Urothelium cell line (cell line): ENCODE measurements around the gene PI4K2B.
A peak's percentile ranks its signal among the peaks of the same experiment; 100 is the strongest.
"Not testable (repeated sequence)": the region's sequence is repeated elsewhere in the genome, so short reads cannot be mapped to it uniquely, and the experiment has no call there.

ENCODE experiments used
- DNase-seq: peaks from one replicate; pipeline ENCODE4 v3.0.0; 2011; ENCODE audit warnings: low spot score, mixed read lengths
- FAIRE-seq: peaks from 2 replicates; lab custom pipeline; 2011; peaks lifted over from hg19 to GRCh38; lab: Jason Lieb, UNC

PI4K2B gene

GRCh38 chr4:25302626-25303025 lies 68.8 kb downstream of the PI4K2B start:
- DNase-seq = no peak
- FAIRE-seq = no peak

GRCh38 chr4:25303578-25303977 lies 69.7 kb downstream of the PI4K2B start:
- DNase-seq (no peak), FAIRE-seq (no peak)

- DNase-seq (no peak), FAIRE-seq (no peak)
These were observed 72.8 kb downstream of the PI4K2B start for GRCh38 chr4:25306518-25307057.

GRCh38 chr4:25307596-25307995 lies 73.8 kb downstream of the PI4K2B start:
- FAIRE-seq (no peak), DNase-seq (no peak)

- DNase-seq = no peak
- no peak for FAIRE-seq
These were observed 74.5 kb downstream of the PI4K2B start for GRCh38 chr4:25308306-25308705.

- DNase-seq (no peak), FAIRE-seq (no peak)
These were observed 74.9 kb downstream of the PI4K2B start for GRCh38 chr4:25308761-25309160.

GRCh38 chr4:25310066-25310802 lies 76.4 kb downstream of the PI4K2B start:
- FAIRE-seq (no peak), DNase-seq (no peak)

GRCh38 chr4:25310803-25311166 lies 77.0 kb downstream of the PI4K2B start:
- DNase-seq (no peak), FAIRE-seq (no peak)

GRCh38 chr4:25312496-25313200 lies 78.8 kb downstream of the PI4K2B start, which contains the start of gene ZCCHC4:
TSS of gene ZCCHC4 (plus strand) at chr4:25312774. CDS start at chr4:25312810, 36 bp downstream.
- FAIRE-seq (no peak), DNase-seq (peak; percentile 83)

GRCh38 chr4:25313201-25313895 lies 79.5 kb downstream of the PI4K2B start:
- FAIRE-seq (no peak), DNase-seq (no peak)

- FAIRE-seq (no peak), DNase-seq (no peak)
These were observed 86.5 kb downstream of the PI4K2B start for GRCh38 chr4:25320336-25320735.

- no peak for DNase-seq
- no peak for FAIRE-seq
These were observed 86.9 kb downstream of the PI4K2B start for GRCh38 chr4:25320773-25321172.

- FAIRE-seq (no peak), DNase-seq (no peak)
These were observed 87.9 kb downstream of the PI4K2B start for GRCh38 chr4:25321703-25322102.

- DNase-seq, FAIRE-seq: not testable (repeated sequence)
These were observed 94.6 kb downstream of the PI4K2B start for GRCh38 chr4:25328463-25328862.
